22Rv1 (cell line): ENCODE measurements around the gene SH3BP4.

Experiments used
- CTCF ChIP-seq: fragments of 450-650 bp; IDR thresholded peaks from 2 replicates; pipeline ENCODE4 v1.5.1; 2017; ENCODE audit warnings: mild to moderate bottlenecking
- ZFX ChIP-seq: fragments of 450-650 bp; IDR thresholded peaks from 2 replicates; pipeline ENCODE4 v1.6.1; 2017; ENCODE audit warnings: antibody characterized with exemption, borderline replicate concordance

DNA sequence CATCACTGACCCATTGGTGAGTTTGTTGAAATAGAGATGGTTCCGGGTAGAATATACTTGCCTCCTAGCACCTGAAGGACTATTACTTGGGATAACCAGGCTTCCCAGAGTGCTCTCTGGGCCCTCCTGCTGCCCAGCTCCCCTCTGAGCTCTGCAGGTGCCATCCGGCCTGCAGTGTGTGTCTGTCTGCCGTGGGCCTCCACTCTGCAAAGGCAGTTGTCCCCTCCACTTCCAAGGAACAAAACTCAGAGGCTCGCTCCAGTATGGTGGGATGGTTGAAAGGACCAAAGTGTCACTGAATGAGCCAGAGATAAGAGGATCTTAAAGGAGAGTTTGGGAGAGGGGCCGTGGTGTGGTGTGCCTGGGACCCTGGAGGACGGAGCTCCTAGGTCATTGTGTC is 57.3 kb downstream of the SH3BP4 start:
- TF ChIP-seq CTCF, result no peak
- no peak for TF ChIP-seq ZFX
